Astrocyte of the cerebellum (primary cell): ENCODE data around the gene FLRT1.

ENCODE experiments used
- DNase-seq: peaks from one replicate; pipeline ENCODE4 v3.0.0-alpha.2; 2011; ENCODE audit warnings: low read depth
- H3K4me3 ChIP-seq: 2 replicates; pipeline ENCODE4 v1.5.1; 2011; ENCODE audit warnings: mild to moderate bottlenecking, low read depth, low read length, moderate library complexity
- in situ Hi-C: cut with HindIII; loops from 2 replicates; pipeline ENCODE4 v1.10.0; 2017; ENCODE audit warnings: low sequenced_read_pairs
- TF ChIP-seq, protein P1 (sequence below): IDR thresholded peaks from 2 replicates; pipeline ENCODE4 v1.5.1; 2012; ENCODE audit warnings: low read length, low read depth, moderate library complexity, mild to moderate bottlenecking; ENCODE audit errors: missing control alignments

FLRT1 gene

DNA sequence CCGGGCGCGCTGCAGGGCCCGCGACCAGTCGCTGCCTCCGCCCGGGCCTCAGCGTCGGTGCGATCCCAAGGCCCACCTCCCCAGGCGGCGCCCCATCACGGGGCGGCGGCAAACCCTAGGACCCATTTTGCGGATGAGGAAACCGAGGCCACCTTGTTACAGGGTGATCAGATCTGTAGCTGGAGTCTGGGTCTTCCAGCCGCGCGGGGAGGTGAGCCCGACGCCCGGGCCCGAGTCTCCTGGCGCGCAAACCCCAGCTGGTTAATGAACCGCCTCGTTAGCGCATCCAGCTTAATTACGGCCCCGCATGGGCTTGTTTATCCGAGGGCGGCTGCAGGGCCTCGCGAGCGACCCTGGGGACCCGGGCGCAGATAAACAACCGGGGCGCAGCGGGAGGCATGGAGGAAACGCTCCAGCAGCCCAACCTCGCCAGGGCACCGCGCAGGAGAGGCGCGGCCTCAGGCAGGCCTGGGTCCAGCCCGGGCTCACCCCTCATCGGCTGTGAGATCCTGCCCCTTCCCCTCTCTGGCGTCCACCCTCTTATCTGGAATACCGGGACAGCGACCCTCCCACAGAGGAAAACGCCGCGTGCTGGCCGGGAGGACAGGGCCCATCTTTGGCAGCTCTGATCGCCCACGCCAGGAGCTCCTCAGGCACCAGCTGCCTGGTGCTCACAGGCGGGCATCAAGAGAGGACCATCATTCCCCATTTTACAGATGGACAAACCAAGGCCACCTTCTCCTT, 34.8 kb upstream of the FLRT1 start:
- in situ Hi-C loops: loop anchor here (5.0 to 10.0 kb wide), 3 partner anchors 74 to 161 kb away; no protein-coding TSS in a partner anchor
- DNase-seq: no peak
- TF ChIP-seq, protein P1, sequence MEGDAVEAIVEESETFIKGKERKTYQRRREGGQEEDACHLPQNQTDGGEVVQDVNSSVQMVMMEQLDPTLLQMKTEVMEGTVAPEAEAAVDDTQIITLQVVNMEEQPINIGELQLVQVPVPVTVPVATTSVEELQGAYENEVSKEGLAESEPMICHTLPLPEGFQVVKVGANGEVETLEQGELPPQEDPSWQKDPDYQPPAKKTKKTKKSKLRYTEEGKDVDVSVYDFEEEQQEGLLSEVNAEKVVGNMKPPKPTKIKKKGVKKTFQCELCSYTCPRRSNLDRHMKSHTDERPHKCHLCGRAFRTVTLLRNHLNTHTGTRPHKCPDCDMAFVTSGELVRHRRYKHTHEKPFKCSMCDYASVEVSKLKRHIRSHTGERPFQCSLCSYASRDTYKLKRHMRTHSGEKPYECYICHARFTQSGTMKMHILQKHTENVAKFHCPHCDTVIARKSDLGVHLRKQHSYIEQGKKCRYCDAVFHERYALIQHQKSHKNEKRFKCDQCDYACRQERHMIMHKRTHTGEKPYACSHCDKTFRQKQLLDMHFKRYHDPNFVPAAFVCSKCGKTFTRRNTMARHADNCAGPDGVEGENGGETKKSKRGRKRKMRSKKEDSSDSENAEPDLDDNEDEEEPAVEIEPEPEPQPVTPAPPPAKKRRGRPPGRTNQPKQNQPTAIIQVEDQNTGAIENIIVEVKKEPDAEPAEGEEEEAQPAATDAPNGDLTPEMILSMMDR: no peak
- H3K4me3 ChIP-seq: peak overlapping the region; percentile 26

DNA sequence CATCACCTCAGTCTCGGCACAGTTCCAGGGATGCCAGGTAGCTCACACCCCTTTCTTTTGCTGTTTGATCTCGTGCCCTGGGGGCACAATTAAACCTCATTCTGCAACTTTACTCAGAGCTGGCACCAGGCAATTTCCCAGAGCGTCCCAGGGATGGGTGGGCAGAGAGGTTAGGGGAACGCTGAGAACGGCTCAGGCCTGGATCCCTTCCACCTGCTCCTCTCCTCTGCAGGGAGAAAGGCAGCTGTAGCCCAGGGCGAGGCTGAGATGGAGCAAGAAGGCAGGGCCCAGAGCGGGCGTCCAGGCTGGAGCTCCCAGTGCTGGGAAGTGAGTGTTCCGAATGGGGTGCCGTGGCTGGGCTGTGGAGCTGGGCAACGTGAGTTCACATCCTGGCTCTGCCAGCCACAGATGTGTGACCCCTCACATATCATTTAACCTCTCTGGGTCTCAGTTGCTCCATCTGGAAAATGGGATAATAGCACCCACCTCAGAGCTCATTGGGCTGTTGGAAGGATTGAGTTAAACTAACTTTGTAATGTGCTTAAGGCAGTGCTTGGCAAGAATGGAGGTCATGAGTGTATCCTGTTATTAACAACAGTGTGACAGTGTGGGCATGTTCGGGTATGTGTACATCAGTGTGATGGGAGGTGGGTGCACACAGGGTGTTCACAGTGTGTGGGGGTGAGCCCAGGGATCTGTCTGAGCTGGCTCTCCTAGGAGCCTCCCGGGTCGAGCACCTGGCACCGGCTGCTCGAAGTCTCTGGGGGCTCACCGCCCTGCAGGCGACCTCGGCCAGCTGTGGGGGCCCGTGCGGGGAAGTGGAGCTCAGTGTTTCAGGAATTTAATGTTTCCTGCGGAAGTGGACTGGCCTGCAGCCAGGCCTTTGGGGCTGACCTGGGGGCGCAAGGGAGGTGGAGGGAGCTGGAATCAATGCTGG, 34.0 kb upstream of the FLRT1 start:
- no peak overlapping the region for H3K4me3 ChIP-seq
- TF ChIP-seq, protein P1: no peak
- in situ Hi-C loops: loop anchor here (5.0 to 10.0 kb wide), 3 partner anchors 73 to 161 kb away; no protein-coding TSS in a partner anchor
- no peak for DNase-seq

- in situ Hi-C loops: loop anchor here (5.0 to 10.0 kb wide), 3 partner anchors 71 to 158 kb away; no protein-coding TSS in a partner anchor
- no peak for DNase-seq
- H3K4me3 ChIP-seq: no peak overlapping the region
- TF ChIP-seq, protein P1: no peak
Measured at GRCh38 chr11:64003807-64004589, 31.7 kb upstream of the FLRT1 start.

- no peak overlapping the region for H3K4me3 ChIP-seq
- DNase-seq: no peak
- in situ Hi-C loops: loop anchor here (5.0 to 10.0 kb wide), 3 partner anchors 70 to 158 kb away; no protein-coding TSS in a partner anchor
- TF ChIP-seq, protein P1: no peak
Measured at GRCh38 chr11:64004590-64004984, 31.1 kb upstream of the FLRT1 start.

GRCh38 chr11:64005691-64006090, 30.0 kb upstream of the FLRT1 start:
- H3K4me3 ChIP-seq: no peak overlapping the region
- TF ChIP-seq, protein P1: no peak
- in situ Hi-C loops: loop anchor here (5.0 to 10.0 kb wide), 3 partner anchors 47 to 87 kb away; no protein-coding TSS in a partner anchor
- DNase-seq: no peak

DNA sequence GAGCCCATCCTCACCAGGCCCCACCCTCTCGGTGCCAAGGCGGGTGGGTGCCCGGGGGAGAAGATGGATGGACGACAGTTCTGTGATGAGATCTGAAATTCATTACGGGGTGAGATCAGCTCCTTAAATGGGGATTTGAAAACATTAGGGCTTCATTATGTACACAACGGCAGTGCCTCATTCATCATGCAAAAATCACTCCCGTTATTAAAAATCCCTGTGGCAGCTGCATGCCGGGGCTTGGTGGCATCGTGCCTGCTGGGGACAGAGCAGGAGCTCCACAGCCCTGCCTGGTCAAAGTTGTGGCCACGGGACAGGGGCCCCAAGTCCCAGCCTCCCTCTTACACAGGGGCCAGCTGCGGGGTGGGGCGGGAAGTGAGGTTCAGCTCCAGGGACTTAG, 29.3 kb upstream of the FLRT1 start:
- DNase-seq: no peak
- TF ChIP-seq, protein P1: no peak
- H3K4me3 ChIP-seq: no peak overlapping the region
- in situ Hi-C loops: loop anchor here (5.0 to 10.0 kb wide), 3 partner anchors 46 to 86 kb away; no protein-coding TSS in a partner anchor
